ENCODE data around the gene CAPZB. TPM values are rescaled to one million over a fixed set of nuclear protein-coding genes. Genes with fewer than 3 reads are reported as not detected.

Gene CAPZB
- polyA plus RNA-seq, 3 donors = 290 to 504 (median 407) TPM

DNA sequence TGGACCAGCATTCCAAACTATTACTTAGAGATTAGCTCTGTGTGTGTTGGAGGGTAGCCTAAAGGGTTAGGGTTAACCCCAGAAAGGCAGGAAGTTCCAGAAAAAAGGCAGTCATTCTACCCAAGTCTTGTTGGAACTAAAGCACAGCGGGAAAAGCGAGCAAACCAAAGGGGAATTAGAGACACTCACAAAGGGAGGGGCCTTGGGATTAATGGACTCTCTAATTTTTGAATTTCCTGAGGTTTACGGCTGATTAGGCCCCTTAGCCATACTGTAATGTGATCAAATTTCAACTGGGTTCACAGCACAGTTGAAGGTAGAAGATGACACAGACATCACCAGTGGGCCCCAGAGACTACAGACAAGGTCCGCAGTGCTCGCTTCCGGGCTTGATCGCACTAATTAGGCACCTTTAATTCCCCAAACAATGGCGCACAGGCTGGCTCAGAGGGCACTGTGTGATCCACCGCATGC is 28.3 kb downstream of the CAPZB start:
- Histone ChIP-seq H4K20me1 (ENCODE audit: insufficient read depth, low read length) (peaks cover 100% of the 10 kb centered on the region), H3K79me2 (ENCODE audit: insufficient read depth, low read length) (peaks cover 99% of the 10 kb centered on the region), H2AFZ (ENCODE audit: insufficient read depth, low read depth, low read length, poor library complexity, severe bottlenecking) (no peak overlapping the region), H3K4me1 (ENCODE audit: control insufficient read depth in 1 of 2, insufficient read depth in 2 of 2, low read length in 2 of 2) (peaks cover 22 to 43% of the 10 kb centered on the region in 2 donors), H3K27ac (ENCODE audit: low read depth in 1 of 2, low read length in 2 of 2) (peak overlapping the region in 1 of 2 donors; percentile 45), H3K4me2 (replicated peaks; ENCODE audit: extremely low read depth, low read length, poor library complexity, severe bottlenecking) (no peak overlapping the region), H3K4me3 (replicated peaks in 1 of 3; ENCODE audit: low read depth in 2 of 3, low read length in 3 of 3) (no peak overlapping the region), H3K36me3 (replicated peaks in 1 of 2; ENCODE audit: control insufficient read depth in 1 of 2, insufficient read depth in 2 of 2, low read length in 2 of 2) (peaks cover 2 to 20% of the 10 kb centered on the region in 2 donors), H3K9me3 (replicated peaks in 1 of 2; ENCODE audit: control insufficient read depth in 1 of 2, insufficient read depth in 1 of 2, low read length in 2 of 2) (no peaks in the 10 kb centered on the region), H3K27me3 (ENCODE audit: control insufficient read depth in 2 of 2, insufficient read depth in 2 of 2, low read length in 2 of 2) (no peaks in the 10 kb centered on the region), H3K9ac (ENCODE audit: insufficient read depth, low read length, poor library complexity, severe bottlenecking) (no peak overlapping the region)
- Mint-ChIP-seq H3K4me1 (peaks cover 60% of the 10 kb centered on the region), H3K27ac (no peak overlapping the region), H3K27me3 (ENCODE audit: low read depth in 3 of 3) (peaks cover 0 to 2% (median 0%) of the 10 kb centered on the region in 3 donors), H3K36me3 (peaks cover 13 to 44% of the 10 kb centered on the region in 2 donors), H3K4me3 (no peak overlapping the region), H3K9me3 (peaks cover 0 to 2% (median 0%) of the 10 kb centered on the region in 7 donors)
- DNase-seq = no peak
- TF ChIP-seq, protein P1, sequence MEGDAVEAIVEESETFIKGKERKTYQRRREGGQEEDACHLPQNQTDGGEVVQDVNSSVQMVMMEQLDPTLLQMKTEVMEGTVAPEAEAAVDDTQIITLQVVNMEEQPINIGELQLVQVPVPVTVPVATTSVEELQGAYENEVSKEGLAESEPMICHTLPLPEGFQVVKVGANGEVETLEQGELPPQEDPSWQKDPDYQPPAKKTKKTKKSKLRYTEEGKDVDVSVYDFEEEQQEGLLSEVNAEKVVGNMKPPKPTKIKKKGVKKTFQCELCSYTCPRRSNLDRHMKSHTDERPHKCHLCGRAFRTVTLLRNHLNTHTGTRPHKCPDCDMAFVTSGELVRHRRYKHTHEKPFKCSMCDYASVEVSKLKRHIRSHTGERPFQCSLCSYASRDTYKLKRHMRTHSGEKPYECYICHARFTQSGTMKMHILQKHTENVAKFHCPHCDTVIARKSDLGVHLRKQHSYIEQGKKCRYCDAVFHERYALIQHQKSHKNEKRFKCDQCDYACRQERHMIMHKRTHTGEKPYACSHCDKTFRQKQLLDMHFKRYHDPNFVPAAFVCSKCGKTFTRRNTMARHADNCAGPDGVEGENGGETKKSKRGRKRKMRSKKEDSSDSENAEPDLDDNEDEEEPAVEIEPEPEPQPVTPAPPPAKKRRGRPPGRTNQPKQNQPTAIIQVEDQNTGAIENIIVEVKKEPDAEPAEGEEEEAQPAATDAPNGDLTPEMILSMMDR (IDR thresholded peaks at IDR 0.05) = no peak
- intact Hi-C loops (cut with micrococcal nuclease) = no loop called here
- WGBS (ENCODE audit: insufficient coverage) = 94% methylated on average over 5 of the region's 9 CpGs

DNA sequence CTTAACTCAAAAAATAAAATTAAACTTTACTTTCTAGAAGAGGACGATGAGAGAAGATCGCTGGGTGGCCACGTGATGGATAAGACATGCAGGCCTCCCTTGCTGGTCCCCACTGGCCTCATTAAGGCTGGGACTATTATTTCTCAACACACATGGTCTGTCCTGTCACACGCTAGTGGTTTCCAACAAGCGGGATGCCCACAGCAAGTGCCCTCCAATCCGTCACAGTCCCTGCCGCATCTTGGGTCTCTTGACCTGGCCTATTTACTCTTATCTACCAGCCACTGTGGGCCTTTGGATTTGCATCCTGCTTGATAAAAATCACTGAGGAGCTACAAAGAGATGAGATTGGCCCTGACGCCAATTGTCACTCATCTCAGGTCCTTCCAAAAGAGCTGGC is 30.0 kb downstream of the CAPZB start:
- Mint-ChIP-seq H3K4me1 (peaks cover 71% of the 10 kb centered on the region), H3K36me3 (peaks cover 13 to 38% of the 10 kb centered on the region in 2 donors), H3K27me3 (ENCODE audit: low read depth in 3 of 3) (peaks cover 0 to 2% (median 0%) of the 10 kb centered on the region in 3 donors), H3K27ac (peak overlapping the region in 4 of 7 donors; percentile 58 to 76 (median 70)), H3K9me3 (peaks cover 0 to 2% (median 0%) of the 10 kb centered on the region in 7 donors), H3K4me3 (no peak overlapping the region)
- 93% methylated on average over 5 of the region's 8 CpGs for whole genome bisulfite sequencing (ENCODE audit: insufficient coverage)
- Histone ChIP-seq H3K36me3 (replicated peaks in 1 of 2; ENCODE audit: control insufficient read depth in 1 of 2, insufficient read depth in 2 of 2, low read length in 2 of 2) (peaks cover 0 to 20% of the 10 kb centered on the region in 2 donors), H2AFZ (ENCODE audit: insufficient read depth, low read depth, low read length, poor library complexity, severe bottlenecking) (no peak overlapping the region), H3K4me3 (replicated peaks in 1 of 3; ENCODE audit: low read depth in 2 of 3, low read length in 3 of 3) (no peak overlapping the region), H3K27ac (ENCODE audit: low read depth in 1 of 2, low read length in 2 of 2) (peak overlapping the region; percentile 22 to 66), H3K4me1 (ENCODE audit: control insufficient read depth in 1 of 2, insufficient read depth in 2 of 2, low read length in 2 of 2) (peaks cover 27 to 44% of the 10 kb centered on the region in 2 donors), H3K27me3 (ENCODE audit: control insufficient read depth in 2 of 2, insufficient read depth in 2 of 2, low read length in 2 of 2) (no peaks in the 10 kb centered on the region), H3K79me2 (ENCODE audit: insufficient read depth, low read length) (peaks cover 99% of the 10 kb centered on the region), H3K4me2 (replicated peaks; ENCODE audit: extremely low read depth, low read length, poor library complexity, severe bottlenecking) (peak overlapping the region; percentile 38), H3K9ac (ENCODE audit: insufficient read depth, low read length, poor library complexity, severe bottlenecking) (no peak overlapping the region), H3K9me3 (replicated peaks in 1 of 2; ENCODE audit: control insufficient read depth in 1 of 2, insufficient read depth in 1 of 2, low read length in 2 of 2) (no peaks in the 10 kb centered on the region), H4K20me1 (ENCODE audit: insufficient read depth, low read length) (peaks cover 100% of the 10 kb centered on the region)
- intact Hi-C loops (cut with micrococcal nuclease) = no loop called here
- TF ChIP-seq, protein P1 (IDR thresholded peaks at IDR 0.05) = no peak
- DNase-seq = no peak

Measured in CD14-positive monocyte (primary cell).